ENCODE data around the gene EFHC1. TPM values are rescaled to one million over a fixed set of nuclear protein-coding genes. Genes with fewer than 3 reads are reported as not detected.
"Not testable (repeated sequence)": the region's sequence is repeated elsewhere in the genome, so short reads cannot be mapped to it uniquely, and the experiment has no call there.

EFHC1 gene
- total RNA-seq, 6 donors from 2014 or later, result 16.2 to 96.4 (median 21.6) TPM

DNA sequence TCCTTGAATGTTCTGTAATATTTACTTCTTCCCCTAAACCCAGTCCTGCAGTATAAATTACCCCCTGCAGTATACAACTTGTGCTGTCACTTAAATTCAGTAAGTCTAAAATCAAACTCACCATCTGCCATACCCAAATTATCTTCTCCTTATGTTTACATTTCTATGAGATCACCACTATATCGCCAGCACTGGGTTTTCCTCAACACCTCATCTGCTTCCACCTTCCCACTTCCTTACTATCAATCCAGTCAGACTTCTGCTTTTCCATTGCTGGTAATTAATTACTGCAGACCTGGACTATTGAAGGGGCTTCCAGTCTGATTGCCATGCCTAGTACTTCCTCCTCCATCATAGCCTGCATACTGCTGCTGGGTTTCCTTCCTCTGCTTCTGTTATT, 15.2 kb downstream of the EFHC1 start:
- H3K27me3 ChIP-seq, result no peaks in the 10 kb centered on the region
- H3K4me1 ChIP-seq, result no peaks in the 10 kb centered on the region
- H3K9me3 ChIP-seq, result no peaks in the 10 kb centered on the region
- H3K4me3 ChIP-seq, result no peak overlapping the region
- TF ChIP-seq, protein P1, sequence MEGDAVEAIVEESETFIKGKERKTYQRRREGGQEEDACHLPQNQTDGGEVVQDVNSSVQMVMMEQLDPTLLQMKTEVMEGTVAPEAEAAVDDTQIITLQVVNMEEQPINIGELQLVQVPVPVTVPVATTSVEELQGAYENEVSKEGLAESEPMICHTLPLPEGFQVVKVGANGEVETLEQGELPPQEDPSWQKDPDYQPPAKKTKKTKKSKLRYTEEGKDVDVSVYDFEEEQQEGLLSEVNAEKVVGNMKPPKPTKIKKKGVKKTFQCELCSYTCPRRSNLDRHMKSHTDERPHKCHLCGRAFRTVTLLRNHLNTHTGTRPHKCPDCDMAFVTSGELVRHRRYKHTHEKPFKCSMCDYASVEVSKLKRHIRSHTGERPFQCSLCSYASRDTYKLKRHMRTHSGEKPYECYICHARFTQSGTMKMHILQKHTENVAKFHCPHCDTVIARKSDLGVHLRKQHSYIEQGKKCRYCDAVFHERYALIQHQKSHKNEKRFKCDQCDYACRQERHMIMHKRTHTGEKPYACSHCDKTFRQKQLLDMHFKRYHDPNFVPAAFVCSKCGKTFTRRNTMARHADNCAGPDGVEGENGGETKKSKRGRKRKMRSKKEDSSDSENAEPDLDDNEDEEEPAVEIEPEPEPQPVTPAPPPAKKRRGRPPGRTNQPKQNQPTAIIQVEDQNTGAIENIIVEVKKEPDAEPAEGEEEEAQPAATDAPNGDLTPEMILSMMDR (IDR thresholded peaks at IDR 0.05), result no peak
- TF ChIP-seq POLR2AphosphoS5 (IDR thresholded peaks at IDR 0.05) (no peak), EP300 (IDR thresholded peaks at IDR 0.05) (no peak), POLR2A (IDR thresholded peaks at IDR 0.05) (no peak)
- 33 to 59% methylated on average over 1 of the region's 1 CpG for WGBS, 2 donors
- DNase-seq (no peak), ATAC-seq (ENCODE audit: low FRiP score in 2 of 2) (no peak)
- no peak overlapping the region for H3K27ac ChIP-seq
- peaks cover 0 to 8% (median 0%) of the 10 kb centered on the region in 4 donors for H3K36me3 ChIP-seq

DNA sequence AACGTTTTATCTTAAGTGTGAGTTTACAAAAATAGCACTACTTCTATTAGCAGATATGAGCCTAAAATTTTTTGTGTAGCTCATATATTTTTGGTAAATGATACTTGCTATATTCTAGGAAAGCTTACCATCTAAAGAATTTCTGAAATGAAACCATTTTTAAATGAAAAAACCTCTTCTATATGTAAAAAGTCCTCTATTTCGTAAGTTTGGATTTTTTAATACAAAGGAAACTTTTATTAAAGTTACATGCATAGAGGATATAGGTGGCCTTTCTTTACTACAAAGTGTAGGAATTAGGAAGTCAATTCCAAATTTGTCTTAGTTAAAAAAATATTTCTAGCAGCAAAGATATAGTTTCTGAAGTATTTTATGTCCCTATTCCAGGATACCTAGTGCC, 18.8 kb downstream of the EFHC1 start:
- ATAC-seq (ENCODE audit: low FRiP score in 2 of 2), result no peak
- no peaks in the 10 kb centered on the region for H3K9me3 ChIP-seq
- H3K4me3 ChIP-seq, result no peak overlapping the region
- no peaks in the 10 kb centered on the region for H3K27me3 ChIP-seq
- H3K4me1 ChIP-seq, result no peaks in the 10 kb centered on the region
- WGBS, 2 donors, result 80 to 88% methylated on average over 2 of the region's 2 CpGs
- TF ChIP-seq POLR2AphosphoS5 (IDR thresholded peaks at IDR 0.05), result no peak
- no peak for TF ChIP-seq EP300 (IDR thresholded peaks at IDR 0.05)
- TF ChIP-seq POLR2A (IDR thresholded peaks at IDR 0.05), result no peak
- TF ChIP-seq, protein P1 (IDR thresholded peaks at IDR 0.05), result no peak
- H3K27ac ChIP-seq, result no peak overlapping the region
- H3K36me3 ChIP-seq, result peaks cover 0 to 7% (median 0%) of the 10 kb centered on the region in 4 donors
- no peak for DNase-seq

DNA sequence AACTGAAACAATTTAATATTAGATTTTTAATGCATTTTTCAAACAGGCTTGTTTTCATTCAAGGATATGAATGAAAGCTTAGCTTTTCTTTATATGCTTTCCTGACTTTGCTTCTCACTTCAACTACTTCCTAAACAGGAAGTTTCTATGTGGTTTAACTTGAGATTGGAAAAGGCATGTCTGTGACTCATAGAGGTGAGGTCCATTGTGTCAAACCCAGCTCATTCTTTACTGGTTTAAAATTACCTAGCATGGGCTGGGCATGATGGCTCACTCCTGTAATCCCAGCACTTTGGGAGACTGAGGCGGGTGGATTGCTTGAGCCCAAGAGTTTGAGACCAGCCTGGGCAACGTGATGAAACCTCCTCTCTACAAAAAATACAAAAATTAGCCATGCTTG, 34.4 kb downstream of the EFHC1 start:
- Histone ChIP-seq H3K27ac (no peak overlapping the region), H3K9me3 (peaks cover 0 to 9% (median under 1%) of the 10 kb centered on the region in 4 donors), H3K4me1 (no peaks in the 10 kb centered on the region), H3K36me3 (peaks cover 0 to 6% (median 3%) of the 10 kb centered on the region in 4 donors), H3K27me3 (no peaks in the 10 kb centered on the region), H3K4me3 (no peak overlapping the region)
- ATAC-seq (ENCODE audit: low FRiP score in 2 of 2) (no peak), DNase-seq (no peak)
- TF ChIP-seq, protein P1 (IDR thresholded peaks at IDR 0.05), result no peak
- TF ChIP-seq EP300 (IDR thresholded peaks at IDR 0.05) (no peak), POLR2A (IDR thresholded peaks at IDR 0.05) (no peak), POLR2AphosphoS5 (IDR thresholded peaks at IDR 0.05) (no peak)
- WGBS, 2 donors, result 74 to 85% methylated on average over 2 of the region's 2 CpGs

DNA sequence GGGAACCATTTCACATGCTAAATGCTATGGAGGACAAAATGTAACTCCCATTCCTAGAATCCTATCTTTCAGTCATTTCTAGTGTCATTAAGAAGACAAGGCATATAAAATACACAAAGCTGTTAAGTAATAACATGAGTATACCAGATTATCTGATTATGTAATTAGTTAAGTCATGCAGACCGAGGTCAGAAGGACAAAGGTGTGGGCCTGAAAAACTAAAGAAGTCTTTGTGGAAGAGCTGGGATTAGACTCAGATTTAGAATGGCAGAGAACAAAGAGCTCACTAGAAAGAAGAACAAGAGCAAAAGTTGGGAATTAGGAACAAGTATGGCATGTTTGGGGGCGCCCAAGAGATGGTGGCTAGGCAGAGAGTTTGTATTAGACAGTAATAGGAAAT, 37.0 kb downstream of the EFHC1 start:
- ATAC-seq (ENCODE audit: low FRiP score in 2 of 2), result no peak
- Histone ChIP-seq H3K4me1 (no peaks in the 10 kb centered on the region), H3K4me3 (no peak overlapping the region), H3K27me3 (no peaks in the 10 kb centered on the region), H3K36me3 (peaks cover 0 to 6% (median 0%) of the 10 kb centered on the region in 4 donors), H3K27ac (no peak overlapping the region), H3K9me3 (no peaks in the 10 kb centered on the region)
- DNase-seq, result no peak
- 96 to 97% methylated on average over 2 of the region's 2 CpGs for WGBS, 2 donors
- TF ChIP-seq EP300 (IDR thresholded peaks at IDR 0.05) (no peak), POLR2AphosphoS5 (IDR thresholded peaks at IDR 0.05) (no peak), POLR2A (IDR thresholded peaks at IDR 0.05) (no peak)
- TF ChIP-seq, protein P1 (IDR thresholded peaks at IDR 0.05), result no peak

DNA sequence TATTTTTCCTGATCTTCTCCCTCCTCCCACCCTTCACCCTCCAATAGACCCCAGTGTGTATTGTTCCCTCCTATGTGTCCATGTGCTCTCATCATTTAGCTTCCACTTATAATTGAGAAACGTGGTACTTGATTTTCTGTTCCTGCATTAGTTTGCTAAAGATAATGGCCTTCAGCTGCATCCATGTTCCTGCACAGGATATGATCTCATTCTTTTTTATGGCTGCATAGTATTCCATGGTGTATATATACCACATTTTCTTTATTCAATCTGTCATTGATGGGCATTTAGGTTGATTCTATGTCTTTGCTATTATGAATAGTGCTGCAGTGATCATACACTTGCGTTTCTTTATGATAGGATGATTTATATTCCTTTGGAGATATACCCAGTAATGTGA, 41.1 kb downstream of the EFHC1 start:
- WGBS, 2 donors, result 90 to 91% methylated on average over 2 of the region's 2 CpGs
- H3K36me3 ChIP-seq; H3K4me1 ChIP-seq; H3K27me3 ChIP-seq; ATAC-seq (ENCODE audit: low FRiP score in 2 of 2); H3K27ac ChIP-seq; H3K9me3 ChIP-seq; DNase-seq; H3K4me3 ChIP-seq: not testable (repeated sequence)
